GM23338 (cell line): ENCODE measurements around the gene B3GAT2.

ENCODE experiments used
- CREB1 ChIP-seq: fragments of 250-450 bp; sonication (Bioruptor Pico); IDR thresholded peaks from 2 replicates; pipeline ENCODE4 v1.5.0; 2020; ENCODE audit warnings: low read depth, mild to moderate bottlenecking, moderate library complexity
- EZH2 ChIP-seq: fragments of 200-600 bp; sonication (generic); IDR thresholded peaks from one replicate; pipeline ENCODE4 v1.8.0; 2017; ENCODE audit warnings: antibody characterized with exemption, mild to moderate bottlenecking, low read depth; ENCODE audit not compliant: unreplicated experiment
- EZH2phosphoT487 ChIP-seq: fragments of 200-600 bp; sonication (generic); IDR thresholded peaks from one replicate; pipeline ENCODE4 v1.8.1; 2018; ENCODE audit warnings: antibody characterized with exemption; ENCODE audit not compliant: unreplicated experiment
- NANOG ChIP-seq: IDR thresholded peaks from 2 replicates; pipeline ENCODE4 v1.6.1; 2016; ENCODE audit warnings: antibody characterized with exemption, borderline replicate concordance
- POLR2AphosphoS5 ChIP-seq: IDR thresholded peaks from 2 replicates; pipeline ENCODE4 v1.6.1; 2016; ENCODE audit warnings: antibody characterized with exemption, low read depth
- REST ChIP-seq: IDR thresholded peaks from one replicate; pipeline ENCODE4 v1.6.1; 2018; ENCODE audit warnings: antibody characterized with exemption; ENCODE audit not compliant: unreplicated experiment
- STAT1 ChIP-seq: IDR thresholded peaks from one replicate; pipeline ENCODE4 v1.6.1; 2016; ENCODE audit warnings: antibody characterized with exemption; ENCODE audit not compliant: unreplicated experiment
- TF ChIP-seq, protein P1 (sequence below), 2 experiments: fragments of 200-600 bp in 1 of 2; sonication (generic) in 1 of 2; conservative IDR thresholded peaks; 2 replicates each; pipeline versions ENCODE4 v1.5.1 to v1.6.1; 2016 to 2017; ENCODE audit warnings: antibody characterized with exemption in 2 of 2, low read depth in 2 of 2, mild to moderate bottlenecking in 2 of 2, moderate library complexity in 1 of 2

DNA sequence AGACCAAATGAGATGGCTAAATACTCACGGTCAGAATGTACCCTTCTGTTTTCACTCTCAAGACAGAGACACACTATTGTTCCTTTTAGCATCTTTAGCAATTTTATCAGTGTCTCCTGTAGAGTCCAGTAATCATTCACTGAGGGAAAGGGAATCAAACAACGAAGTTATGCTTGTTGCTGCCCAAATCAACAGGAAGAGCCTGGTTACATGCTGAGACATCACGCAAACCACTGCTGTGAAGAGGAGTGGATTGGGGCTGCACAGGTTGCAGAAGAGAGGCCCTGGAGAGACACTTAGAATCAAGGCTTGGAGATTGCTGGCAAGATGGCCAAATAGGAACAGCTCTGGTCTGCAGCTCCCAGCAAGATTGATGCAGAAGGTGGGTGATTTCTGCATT, 40.5 kb upstream of the B3GAT2 start:
- TF ChIP-seq, protein P1, sequence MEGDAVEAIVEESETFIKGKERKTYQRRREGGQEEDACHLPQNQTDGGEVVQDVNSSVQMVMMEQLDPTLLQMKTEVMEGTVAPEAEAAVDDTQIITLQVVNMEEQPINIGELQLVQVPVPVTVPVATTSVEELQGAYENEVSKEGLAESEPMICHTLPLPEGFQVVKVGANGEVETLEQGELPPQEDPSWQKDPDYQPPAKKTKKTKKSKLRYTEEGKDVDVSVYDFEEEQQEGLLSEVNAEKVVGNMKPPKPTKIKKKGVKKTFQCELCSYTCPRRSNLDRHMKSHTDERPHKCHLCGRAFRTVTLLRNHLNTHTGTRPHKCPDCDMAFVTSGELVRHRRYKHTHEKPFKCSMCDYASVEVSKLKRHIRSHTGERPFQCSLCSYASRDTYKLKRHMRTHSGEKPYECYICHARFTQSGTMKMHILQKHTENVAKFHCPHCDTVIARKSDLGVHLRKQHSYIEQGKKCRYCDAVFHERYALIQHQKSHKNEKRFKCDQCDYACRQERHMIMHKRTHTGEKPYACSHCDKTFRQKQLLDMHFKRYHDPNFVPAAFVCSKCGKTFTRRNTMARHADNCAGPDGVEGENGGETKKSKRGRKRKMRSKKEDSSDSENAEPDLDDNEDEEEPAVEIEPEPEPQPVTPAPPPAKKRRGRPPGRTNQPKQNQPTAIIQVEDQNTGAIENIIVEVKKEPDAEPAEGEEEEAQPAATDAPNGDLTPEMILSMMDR (conservative IDR thresholded peaks at IDR 0.05; ENCODE audit: low read depth in 2 of 2), result no peak
- TF ChIP-seq POLR2AphosphoS5, result no peak
- no peak for TF ChIP-seq NANOG
- TF ChIP-seq EZH2, result no peak
- no peak for TF ChIP-seq EZH2phosphoT487
- no peak for TF ChIP-seq CREB1 (CRISPR knock-in tag)
- TF ChIP-seq STAT1, result no peak
- TF ChIP-seq REST, result no peak
